Colonic mucosa (tissue), 4 donors: ENCODE data around the gene S100A10. TPM values are rescaled to one million over a fixed set of nuclear protein-coding genes. Genes with fewer than 3 reads are reported as not detected.

Source experiments
- DNase-seq: peaks from one replicate; pipeline ENCODE4 v3.0.0-alpha.2; 2020
- H3K27ac ChIP-seq: fragments of 200-600 bp; one replicate; pipeline ENCODE4 v1.8.0; 2021
- H3K27me3 ChIP-seq: fragments of 200-600 bp; one replicate; pipeline ENCODE4 v1.8.0; 2021
- H3K36me3 ChIP-seq: fragments of 200-600 bp; one replicate; pipeline ENCODE4 v1.8.0; 2021
- H3K4me1 ChIP-seq: fragments of 200-600 bp; one replicate; pipeline ENCODE4 v1.8.0; 2021; ENCODE audit warnings: mild to moderate bottlenecking
- H3K4me3 ChIP-seq: fragments of 200-600 bp; one replicate; pipeline ENCODE4 v1.8.0; 2021
- H3K9ac ChIP-seq, 2 donors: one replicate each; pipeline ENCODE4 v1.7.0; 2013; ENCODE audit warnings: control low read depth in 2 of 2, low read depth in 2 of 2, low read length in 2 of 2
- H3K9me3 ChIP-seq: fragments of 200-600 bp; one replicate; pipeline ENCODE4 v1.8.0; 2021
- intact Hi-C: fragments of 100-400 bp; cut with DNase I; formaldehyde crosslinking; loops from one replicate; pipeline ENCODE4 v1.14.1; 2022
- total RNA-seq, 2 donors: library from RNA; stranded (reverse); fragmentation: NEBNext Ultra II Directional in 1 of 2; extraction: Animal tissue kit (Norgen Biotek cat#: 25700) in 1 of 2; gene quantifications; one replicate each; pipeline ENCODE4 v1.2.1, GENCODE V29; 2021
- TF ChIP-seq, protein P1 (sequence below): fragments of 200-600 bp; IDR thresholded peaks from one replicate; pipeline ENCODE4 v1.8.0; 2022; ENCODE audit warnings: antibody characterized with exemption, mild to moderate bottlenecking
- donor health status: healthy.
- donor health status: DM: no; HTN: no; CAD: no.
- donor health status: DM: no; HTN: no; CAD: no.

S100A10 gene
- total RNA-seq, 2 donors from 2014 or later, result 1,313 to 1,485 TPM

- Histone ChIP-seq H3K27ac (no peak overlapping the region), H3K4me1 (no peaks in the 10 kb centered on the region), H3K36me3 (peaks cover 12% of the 10 kb centered on the region), H3K4me3 (no peak overlapping the region), H3K9me3 (no peaks in the 10 kb centered on the region), H3K27me3 (no peaks in the 10 kb centered on the region), H3K9ac (no peak overlapping the region)
- DNase-seq, result no peak
- intact Hi-C loops, result no loop called here
- TF ChIP-seq, protein P1, sequence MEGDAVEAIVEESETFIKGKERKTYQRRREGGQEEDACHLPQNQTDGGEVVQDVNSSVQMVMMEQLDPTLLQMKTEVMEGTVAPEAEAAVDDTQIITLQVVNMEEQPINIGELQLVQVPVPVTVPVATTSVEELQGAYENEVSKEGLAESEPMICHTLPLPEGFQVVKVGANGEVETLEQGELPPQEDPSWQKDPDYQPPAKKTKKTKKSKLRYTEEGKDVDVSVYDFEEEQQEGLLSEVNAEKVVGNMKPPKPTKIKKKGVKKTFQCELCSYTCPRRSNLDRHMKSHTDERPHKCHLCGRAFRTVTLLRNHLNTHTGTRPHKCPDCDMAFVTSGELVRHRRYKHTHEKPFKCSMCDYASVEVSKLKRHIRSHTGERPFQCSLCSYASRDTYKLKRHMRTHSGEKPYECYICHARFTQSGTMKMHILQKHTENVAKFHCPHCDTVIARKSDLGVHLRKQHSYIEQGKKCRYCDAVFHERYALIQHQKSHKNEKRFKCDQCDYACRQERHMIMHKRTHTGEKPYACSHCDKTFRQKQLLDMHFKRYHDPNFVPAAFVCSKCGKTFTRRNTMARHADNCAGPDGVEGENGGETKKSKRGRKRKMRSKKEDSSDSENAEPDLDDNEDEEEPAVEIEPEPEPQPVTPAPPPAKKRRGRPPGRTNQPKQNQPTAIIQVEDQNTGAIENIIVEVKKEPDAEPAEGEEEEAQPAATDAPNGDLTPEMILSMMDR, result no peak
Measured at GRCh38 chr1:152029929-152030211, 36.2 kb upstream of the S100A10 start.

DNA sequence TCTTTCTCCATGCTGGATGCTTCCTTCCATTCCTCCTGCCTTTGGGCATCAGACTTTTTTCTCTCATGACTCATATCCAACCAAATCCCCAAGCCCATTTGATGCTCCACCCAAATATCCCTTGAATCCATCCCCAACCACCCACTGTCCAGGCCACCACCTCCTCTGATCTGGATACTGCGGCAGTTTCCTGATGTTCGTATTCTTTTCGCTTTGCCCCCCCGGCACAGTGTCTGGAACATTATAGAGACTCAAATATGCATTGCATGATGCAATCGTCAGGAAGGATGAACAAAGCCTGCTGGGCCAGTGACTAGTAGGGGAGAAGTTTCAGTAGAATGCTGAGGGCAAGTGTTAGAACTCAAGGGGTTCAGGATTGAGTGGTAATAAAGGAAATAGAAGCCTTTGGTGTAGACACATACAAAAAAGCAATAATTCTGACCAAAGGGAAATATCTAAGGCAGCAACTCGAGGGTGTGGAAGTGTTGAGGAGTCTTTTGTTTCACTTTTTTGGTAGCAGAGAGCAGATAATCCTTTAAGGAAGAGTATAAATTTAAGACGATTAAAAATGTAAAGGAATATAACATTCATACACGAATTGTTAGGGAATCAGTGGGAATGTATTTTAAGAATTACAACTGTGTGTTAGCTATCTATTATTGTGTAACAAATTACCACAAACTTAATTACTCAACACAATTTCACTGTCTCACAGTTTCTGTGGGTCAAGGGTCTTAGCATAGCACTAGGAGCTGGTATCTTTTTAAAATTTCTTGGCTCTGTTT is 35.7 kb upstream of the S100A10 start:
- intact Hi-C loops, result no loop called here
- H3K4me3 ChIP-seq, result no peak overlapping the region
- no peaks in the 10 kb centered on the region for H3K4me1 ChIP-seq
- no peak overlapping the region for H3K27ac ChIP-seq
- DNase-seq, result no peak
- no peak overlapping the region for H3K9ac ChIP-seq
- TF ChIP-seq, protein P1, result no peak
- no peaks in the 10 kb centered on the region for H3K9me3 ChIP-seq
- no peaks in the 10 kb centered on the region for H3K27me3 ChIP-seq
- H3K36me3 ChIP-seq, result peaks cover 12% of the 10 kb centered on the region

GRCh38 chr1:152026895-152027294 is 33.2 kb upstream of the S100A10 start:
- DNase-seq, result no peak
- Histone ChIP-seq H3K27me3 (no peaks in the 10 kb centered on the region), H3K4me1 (no peaks in the 10 kb centered on the region), H3K9me3 (no peaks in the 10 kb centered on the region), H3K27ac (no peak overlapping the region), H3K9ac (no peak overlapping the region), H3K36me3 (peaks cover under 1% of the 10 kb centered on the region), H3K4me3 (no peak overlapping the region)
- intact Hi-C loops, result no loop called here
- TF ChIP-seq, protein P1, result no peak

DNA sequence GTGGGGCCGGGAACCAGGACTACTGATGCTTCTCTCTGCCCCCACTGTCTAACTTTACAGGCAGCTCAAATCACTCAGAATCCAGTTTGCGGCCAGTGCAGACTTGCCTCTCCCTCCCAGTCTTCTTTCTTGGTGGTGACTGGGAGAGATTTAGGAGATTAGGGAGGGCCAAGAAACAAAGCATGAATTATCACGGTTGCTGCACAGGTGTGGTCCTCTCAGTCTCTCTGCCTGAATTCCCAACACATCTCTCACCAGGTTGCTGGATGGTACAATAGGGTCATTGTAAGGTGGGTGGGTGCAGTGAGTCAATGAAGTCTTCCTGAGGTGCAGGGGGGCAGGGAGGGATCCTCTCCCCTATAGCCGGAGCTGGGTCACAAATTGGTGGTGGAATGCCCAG is 30.6 kb upstream of the S100A10 start:
- Histone ChIP-seq H3K36me3 (no peaks in the 10 kb centered on the region), H3K9me3 (no peaks in the 10 kb centered on the region), H3K9ac (no peak overlapping the region), H3K27me3 (no peaks in the 10 kb centered on the region), H3K4me3 (no peak overlapping the region), H3K4me1 (no peaks in the 10 kb centered on the region), H3K27ac (no peak overlapping the region)
- TF ChIP-seq, protein P1, result no peak
- no peak for DNase-seq
- intact Hi-C loops, result no loop called here

GRCh38 chr1:152023221-152023620 is 29.6 kb upstream of the S100A10 start:
- H3K27me3 ChIP-seq, result no peaks in the 10 kb centered on the region
- H3K27ac ChIP-seq, result no peak overlapping the region
- H3K4me1 ChIP-seq, result no peaks in the 10 kb centered on the region
- TF ChIP-seq, protein P1, result no peak
- H3K9me3 ChIP-seq, result no peaks in the 10 kb centered on the region
- no peaks in the 10 kb centered on the region for H3K36me3 ChIP-seq
- H3K9ac ChIP-seq, result no peak overlapping the region
- H3K4me3 ChIP-seq, result no peak overlapping the region
- intact Hi-C loops, result no loop called here
- no peak for DNase-seq
